GM18505 (cell line): ENCODE measurements around the gene RFTN1.
A peak's percentile ranks its signal among the peaks of the same experiment; 100 is the strongest.

Experiments used
- ATAC-seq: cut with Tn5 transposase; IDR thresholded peaks from one replicate; pipeline ENCODE4 v1.9.1; 2021; ENCODE audit not compliant: unreplicated experiment
- POLR2A ChIP-seq: IDR thresholded peaks from 4 replicates; pipeline ENCODE4 v1.6.1; 2011; ENCODE audit warnings: borderline replicate concordance; ENCODE audit not compliant: insufficient read depth, insufficient read length; ENCODE audit errors: extremely low read depth

Gene RFTN1

DNA sequence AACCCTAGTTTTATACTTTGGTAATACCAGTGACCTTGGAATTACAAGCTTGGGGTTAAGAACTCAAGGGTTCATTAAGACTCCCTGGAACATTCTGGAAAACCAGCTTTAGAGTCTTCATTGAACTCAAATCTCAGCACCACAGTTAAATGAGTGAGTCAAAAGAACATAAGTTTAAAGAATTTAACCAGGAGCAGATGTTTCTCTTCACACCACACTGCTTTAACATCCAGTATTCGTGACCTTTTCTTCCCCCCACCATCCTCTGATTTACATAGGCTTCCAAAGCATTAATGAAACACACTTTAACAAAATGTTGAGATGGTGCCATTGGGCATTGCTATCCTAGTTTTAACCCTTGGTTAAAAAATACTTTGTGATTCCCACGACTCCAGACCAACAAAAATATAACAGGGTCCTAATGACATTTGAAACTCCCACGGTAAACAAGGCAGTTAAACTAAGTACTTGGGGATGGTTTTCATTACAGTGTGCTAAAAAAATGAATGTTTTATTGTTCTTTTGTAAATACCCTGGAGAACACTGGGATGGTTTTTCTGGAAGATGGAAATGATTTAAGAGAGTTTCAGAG lies 124.6 kb downstream of the RFTN1 start:
- no peak for TF ChIP-seq POLR2A

DNA sequence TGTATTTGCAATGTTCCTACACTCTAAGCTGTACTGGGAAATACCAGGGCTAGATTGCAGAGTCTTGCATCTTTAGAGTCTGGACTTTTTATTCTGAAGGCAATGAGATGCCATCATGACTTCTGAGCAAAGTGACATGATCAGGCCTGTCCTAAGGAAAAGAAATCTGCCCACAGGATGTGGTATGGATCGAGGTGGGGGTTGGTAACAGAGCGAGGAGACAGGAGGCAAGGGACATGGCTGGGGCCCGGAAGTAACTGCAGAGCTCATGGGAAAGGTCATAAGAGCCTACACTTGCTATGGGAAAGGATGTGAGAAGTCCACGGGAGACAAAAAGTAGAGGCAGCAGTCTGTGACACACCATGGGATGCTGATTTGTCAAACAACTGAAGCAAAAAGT lies 126.9 kb downstream of the RFTN1 start:
- no peak for ATAC-seq
- TF ChIP-seq POLR2A, result no peak

More for the DNA sequence above, 124.6 kb downstream of the RFTN1 start:
- no peak for ATAC-seq

DNA sequence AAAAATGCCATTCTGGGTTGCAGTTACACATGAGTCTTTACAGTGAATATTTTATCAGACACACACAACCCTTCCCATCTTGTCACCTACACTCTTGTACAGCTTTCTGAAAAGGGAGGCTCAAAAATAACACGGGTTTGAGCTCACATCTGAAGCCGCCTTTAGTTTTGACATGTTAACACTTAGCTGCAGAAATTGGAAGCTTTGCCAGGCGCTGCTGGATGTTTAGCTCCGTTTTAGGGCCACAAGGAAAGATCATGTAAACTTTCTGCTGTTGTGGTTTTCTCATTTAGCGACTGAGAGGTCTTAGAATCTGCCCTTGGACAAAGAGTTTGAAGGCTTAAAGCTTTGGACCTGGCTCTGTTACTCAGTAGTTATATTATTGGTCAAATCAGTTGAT lies 128.3 kb downstream of the RFTN1 start:
- ATAC-seq, result no peak
- TF ChIP-seq POLR2A, result no peak

DNA sequence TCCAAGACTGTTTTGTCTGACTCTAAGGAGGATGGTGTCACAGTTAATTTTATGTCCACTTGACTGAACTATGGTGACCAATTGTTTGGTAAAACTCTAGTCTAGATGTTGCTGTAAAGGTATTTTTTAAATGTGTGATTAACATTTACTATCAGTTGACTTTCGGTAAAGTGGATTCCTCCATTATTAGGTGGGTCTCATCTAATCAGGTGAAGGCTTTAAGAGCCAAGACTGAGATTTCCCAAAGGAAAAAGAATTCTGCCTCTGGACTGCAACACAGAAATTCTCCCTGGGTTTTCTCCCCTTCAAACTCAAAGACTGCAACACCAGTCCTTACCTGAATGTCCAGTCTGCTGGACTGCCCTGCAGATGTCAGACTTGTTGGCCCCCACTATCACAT lies 129.6 kb downstream of the RFTN1 start:
- no peak for ATAC-seq
- TF ChIP-seq POLR2A, result no peak

DNA sequence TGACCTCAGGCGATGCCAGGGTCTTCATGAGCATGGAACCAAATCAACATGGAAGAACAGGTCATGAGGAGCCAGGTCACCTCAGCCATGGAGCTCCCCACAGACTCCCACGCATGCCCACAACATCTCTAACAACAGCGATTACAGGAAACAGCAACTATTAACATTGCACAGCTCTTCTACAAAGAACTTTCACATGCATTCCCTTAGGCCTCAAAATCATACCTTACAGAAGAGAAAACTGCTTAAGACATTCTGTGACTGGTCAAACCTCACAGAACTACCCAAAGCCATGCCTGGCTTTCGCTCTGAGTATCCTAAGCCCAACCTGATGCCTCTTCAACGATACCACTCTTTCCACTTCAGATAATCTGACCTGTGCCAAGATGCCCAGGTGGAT lies 130.7 kb downstream of the RFTN1 start:
- TF ChIP-seq POLR2A, result no peak
- ATAC-seq, result no peak

DNA sequence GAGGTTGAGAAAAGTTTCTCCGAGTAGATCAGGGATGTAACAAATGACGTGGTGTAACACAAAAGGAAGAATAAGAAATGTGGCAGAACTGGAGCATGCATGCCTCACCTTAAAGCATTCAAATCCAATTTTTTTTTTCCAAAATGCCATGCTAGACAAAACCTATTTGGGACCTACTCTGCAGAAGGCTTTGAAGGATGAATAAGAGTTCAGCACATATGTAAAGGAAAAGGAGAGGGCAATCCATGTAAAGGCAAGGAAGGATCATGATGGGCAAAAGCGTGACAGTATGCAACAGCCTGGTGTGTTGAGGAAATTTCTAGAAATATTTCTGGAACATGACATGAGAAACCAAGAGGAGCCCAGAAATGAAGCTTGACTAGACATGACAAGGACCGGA lies 132.1 kb downstream of the RFTN1 start:
- TF ChIP-seq POLR2A, result no peak
- ATAC-seq, result no peak

DNA sequence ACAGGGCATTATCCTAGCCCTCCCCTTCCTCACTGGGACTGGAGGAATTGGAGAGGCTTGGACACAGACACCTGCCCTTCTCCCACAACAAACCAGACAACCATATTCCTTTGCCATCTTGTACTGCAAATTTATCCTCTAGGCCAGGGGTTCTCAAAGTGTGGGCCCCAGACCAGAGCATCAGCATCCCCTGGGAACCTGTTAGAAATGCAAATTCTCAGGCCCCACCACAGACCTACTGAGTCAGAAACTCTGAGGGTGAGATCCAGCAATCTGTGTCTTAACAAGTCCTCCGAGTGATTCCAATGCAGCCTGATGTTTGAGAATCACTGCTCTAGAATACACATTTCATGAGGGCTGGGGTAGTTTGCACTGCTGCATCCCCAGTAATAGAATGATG lies 133.1 kb downstream of the RFTN1 start:
- no peak for TF ChIP-seq POLR2A
- no peak for ATAC-seq

DNA sequence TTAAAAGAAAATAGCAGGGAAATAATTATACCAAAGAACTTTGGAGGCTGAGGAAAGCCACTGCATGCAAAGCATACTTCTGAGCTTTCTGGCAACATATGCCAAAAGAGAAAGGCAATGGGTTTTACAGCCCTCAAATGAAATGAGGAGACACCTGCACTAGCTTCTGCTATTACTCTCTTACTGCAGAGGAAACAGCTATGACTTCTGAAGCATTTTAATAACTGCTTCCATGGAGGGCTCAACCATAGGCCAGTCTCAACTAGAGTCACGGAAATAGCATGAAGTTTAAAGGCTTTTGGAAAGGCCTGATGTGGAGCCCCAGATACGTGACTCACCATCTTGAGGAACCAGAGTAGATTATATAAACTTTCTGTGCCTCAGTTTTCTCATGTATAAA lies 133.7 kb downstream of the RFTN1 start:
- TF ChIP-seq POLR2A, result no peak
- no peak for ATAC-seq

DNA sequence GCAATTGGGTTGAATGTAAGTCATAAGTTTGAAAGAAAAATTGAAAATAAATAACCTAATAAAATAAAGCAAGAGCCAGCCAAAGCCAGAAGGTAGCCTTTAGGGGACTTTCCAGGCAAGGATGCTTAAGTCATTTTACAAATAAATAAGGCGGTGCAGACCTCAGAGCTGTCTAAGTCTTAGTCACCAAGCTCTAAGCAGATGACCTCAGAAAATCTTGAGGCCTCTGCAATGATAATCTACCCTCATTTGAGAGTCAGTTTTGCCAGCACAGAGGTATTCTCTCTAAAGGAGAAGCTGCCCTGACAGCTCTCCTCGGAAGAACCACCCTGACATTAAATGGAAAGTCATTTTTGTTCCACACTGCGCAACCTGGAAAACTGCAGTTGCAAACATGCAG lies 134.6 kb downstream of the RFTN1 start:
- no peak for TF ChIP-seq POLR2A

DNA sequence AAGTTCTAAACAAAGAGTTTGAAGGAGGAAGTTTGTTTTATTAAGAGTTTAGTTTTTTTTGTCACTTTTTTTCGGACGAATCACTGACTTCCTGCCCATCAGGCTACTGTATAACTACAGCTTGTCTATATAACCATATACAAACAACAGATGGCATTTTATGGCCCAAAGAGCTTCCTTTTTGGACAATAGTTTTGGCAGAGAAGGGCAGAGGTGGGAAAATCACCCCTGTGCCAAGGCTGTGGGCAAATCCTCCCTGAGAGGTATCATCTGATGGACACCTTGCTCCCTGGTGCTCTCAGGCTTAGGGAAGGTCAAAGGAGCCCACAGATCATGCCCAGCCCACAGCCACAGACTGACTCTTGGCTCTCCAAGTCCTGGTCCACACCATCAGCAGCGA lies 135.1 kb downstream of the RFTN1 start:
- no peak for ATAC-seq
- no peak for TF ChIP-seq POLR2A

More for the DNA sequence above, 134.6 kb downstream of the RFTN1 start:
- ATAC-seq, result peak; percentile 47

DNA sequence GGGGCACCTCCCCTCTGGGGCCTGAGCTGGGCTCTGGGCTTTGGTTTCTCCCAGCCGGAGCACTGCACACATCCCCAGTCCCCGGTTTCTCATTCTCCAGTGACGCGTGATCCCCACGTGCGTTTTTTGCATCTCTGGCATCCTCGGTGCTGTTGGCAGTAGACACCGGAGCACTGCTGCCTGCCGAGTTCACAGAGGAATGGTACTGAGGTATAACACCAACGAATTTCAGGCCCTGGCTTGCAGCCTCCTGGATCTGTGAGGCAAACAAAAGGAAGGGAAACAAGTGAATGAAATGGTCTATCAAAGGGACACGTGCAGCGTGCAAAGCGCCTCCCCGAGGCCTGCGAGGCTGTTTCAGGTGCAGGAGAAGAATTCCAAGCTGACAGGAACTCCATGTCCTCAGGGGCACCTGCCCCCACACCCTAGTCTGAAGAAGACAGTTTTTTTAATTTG lies 135.6 kb downstream of the RFTN1 start:
- TF ChIP-seq POLR2A, result no peak
- ATAC-seq, result no peak

DNA sequence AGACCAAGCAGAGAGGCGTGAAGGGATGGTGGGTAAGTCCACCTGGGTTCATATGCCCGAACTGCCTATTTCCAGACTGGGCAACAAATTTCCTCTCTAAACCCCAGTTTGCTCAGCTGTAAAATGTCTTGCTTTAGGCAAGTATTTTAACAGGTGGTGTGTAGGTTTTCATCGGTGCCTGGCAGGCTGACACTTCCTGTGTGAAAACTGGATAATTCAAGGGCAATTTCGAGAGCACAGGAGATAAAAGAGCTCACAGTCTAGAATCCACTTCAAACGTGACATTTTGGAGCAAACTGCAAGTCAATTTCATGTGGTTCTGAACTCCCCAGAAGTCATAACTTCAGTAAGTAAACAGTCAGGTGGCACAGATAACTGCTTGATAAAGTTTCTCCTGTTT lies 136.3 kb downstream of the RFTN1 start:
- no peak for ATAC-seq
- TF ChIP-seq POLR2A, result no peak

DNA sequence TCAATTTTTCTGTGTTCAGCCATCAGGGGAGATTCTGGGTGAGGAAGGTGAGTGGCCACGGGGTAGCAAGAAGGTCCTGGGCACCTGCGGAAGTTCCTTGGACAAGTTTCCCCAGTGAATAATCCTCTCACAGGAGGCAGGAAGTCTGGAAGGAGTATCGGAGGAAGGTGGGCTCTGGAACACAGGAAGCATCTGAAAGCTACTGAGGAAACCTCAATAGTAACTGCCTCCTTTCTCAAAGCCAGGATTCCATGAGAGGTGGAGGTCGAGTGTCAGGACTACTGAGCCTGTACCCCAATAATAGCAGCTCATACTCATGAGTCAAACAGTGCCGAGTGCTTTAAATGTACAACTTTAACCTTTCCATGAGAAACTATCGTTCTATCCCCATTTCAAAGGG lies 137.6 kb downstream of the RFTN1 start:
- ATAC-seq, result no peak

DNA sequence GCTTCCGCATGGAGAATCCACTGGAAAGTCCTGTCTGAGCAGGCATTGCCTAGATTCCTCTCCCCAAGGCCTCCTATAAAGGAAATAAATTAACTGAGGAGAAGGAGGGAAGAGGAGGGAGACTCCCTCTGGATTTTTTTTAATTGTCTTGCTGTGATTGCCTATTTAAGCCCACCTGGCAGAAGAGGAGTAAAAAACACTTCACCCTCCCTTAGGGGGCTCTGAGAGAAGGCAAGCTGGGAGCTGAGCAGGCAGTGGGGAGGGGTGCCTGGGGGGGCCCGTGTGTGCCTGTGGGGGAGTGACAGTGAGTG lies 138.6 kb downstream of the RFTN1 start:
- ATAC-seq, result no peak

More for the DNA sequence above, 137.6 kb downstream of the RFTN1 start:
- no peak for TF ChIP-seq POLR2A

More for the DNA sequence above, 138.6 kb downstream of the RFTN1 start:
- no peak for TF ChIP-seq POLR2A
